Mesendoderm (in vitro differentiated cells): Measurements from ENCODE around the gene LRCH1.
A peak's percentile ranks its signal among the peaks of the same experiment; 100 is the strongest.

Experiments
- DNase-seq: peaks from one replicate; pipeline ENCODE4 v3.0.0; 2013
- H2AK5ac ChIP-seq: 2 replicates; pipeline ENCODE4 v1.6.1; 2013; ENCODE audit warnings: low read length, inconsistent platforms
- H2BK120ac ChIP-seq: 2 replicates; pipeline ENCODE4 v1.6.1; 2013; ENCODE audit warnings: low read depth, mild to moderate bottlenecking, low read length, moderate library complexity, mixed read lengths
- H2BK15ac ChIP-seq: replicated peaks from 2 replicates; pipeline ENCODE4 v1.6.1; 2013; ENCODE audit warnings: low read depth, mild to moderate bottlenecking, moderate library complexity
- H2BK5ac ChIP-seq: 2 replicates; pipeline ENCODE4 v1.6.1; 2013; ENCODE audit warnings: low read length, inconsistent platforms
- H3K18ac ChIP-seq: 2 replicates; pipeline ENCODE4 v1.6.1; 2013; ENCODE audit warnings: mild to moderate bottlenecking, low read length, mixed read lengths
- H3K23ac ChIP-seq: one replicate; pipeline ENCODE4 v1.6.1; 2013; ENCODE audit warnings: low read length
- H3K27ac ChIP-seq: 2 replicates; pipeline ENCODE4 v1.5.1; 2013; ENCODE audit warnings: low read depth, mild to moderate bottlenecking, inconsistent platforms, low read length, moderate library complexity
- H3K27me3 ChIP-seq: 2 replicates; pipeline ENCODE4 v1.6.1; 2013; ENCODE audit warnings: low read length, control low read depth, mild to moderate bottlenecking, inconsistent platforms; ENCODE audit not compliant: insufficient read depth, poor library complexity
- H3K36me3 ChIP-seq: 2 replicates; pipeline ENCODE4 v1.6.1; 2013; ENCODE audit warnings: low read length, inconsistent platforms; ENCODE audit not compliant: control insufficient read depth, insufficient read depth
- H3K4ac ChIP-seq: one replicate; pipeline ENCODE4 v1.6.1; 2013; ENCODE audit warnings: low read depth, mild to moderate bottlenecking, low read length, moderate library complexity
- H3K4me1 ChIP-seq: 2 replicates; pipeline ENCODE4 v1.6.1; 2013; ENCODE audit warnings: low read depth, low read length, inconsistent platforms; ENCODE audit not compliant: control insufficient read depth
- H3K4me2 ChIP-seq: 2 replicates; pipeline ENCODE4 v1.6.1; 2013; ENCODE audit warnings: low read length
- H3K4me3 ChIP-seq: 2 replicates; pipeline ENCODE4 v1.5.1; 2013; ENCODE audit warnings: mild to moderate bottlenecking, low read length
- H3K56ac ChIP-seq: one replicate; pipeline ENCODE4 v1.6.1; 2013; ENCODE audit warnings: low read length
- H3K79me1 ChIP-seq: 2 replicates; pipeline ENCODE4 v1.6.1; 2013; ENCODE audit warnings: low read length, inconsistent platforms
- H3K79me2 ChIP-seq: 2 replicates; pipeline ENCODE4 v1.6.1; 2013; ENCODE audit warnings: mild to moderate bottlenecking, low read length; ENCODE audit not compliant: control insufficient read depth, insufficient read depth
- H3K9ac ChIP-seq: 2 replicates; pipeline ENCODE4 v1.6.1; 2013; ENCODE audit warnings: low read length, inconsistent platforms
- H4K5ac ChIP-seq: one replicate; pipeline ENCODE4 v1.6.1; 2013; ENCODE audit warnings: low read length
- H4K8ac ChIP-seq: one replicate; pipeline ENCODE4 v1.6.1; 2013; ENCODE audit warnings: low read depth, mild to moderate bottlenecking, control low read depth, low read length, moderate library complexity
- WGBS: extraction: QIAGEN DNeasy Blood & Tissue Kit; methylation state at CpG from one replicate; pipeline ENCODE4 v1.1.7; 2013; ENCODE audit warnings: low lambda C conversion rate, missing lambda C conversion rate; ENCODE audit not compliant: insufficient coverage; ENCODE audit errors: extremely low coverage; 5-methylcytosine and 5-hydroxymethylcytosine counted together

Gene LRCH1

GRCh38 chr13:46612267-46612666 is 59.3 kb downstream of the LRCH1 start:
- no peak overlapping the region for H2AK5ac ChIP-seq
- H3K4me3 ChIP-seq = no peak overlapping the region
- no peak overlapping the region for H3K27ac ChIP-seq
- H3K4ac ChIP-seq = no peak overlapping the region
- H3K4me1 ChIP-seq = peaks cover 2% of the 10 kb centered on the region
- WGBS = no CpG with 5 or more reads among the region's 3 CpGs
- no peak overlapping the region for H3K4me2 ChIP-seq
- no peak overlapping the region for H3K56ac ChIP-seq
- no peak overlapping the region for H4K5ac ChIP-seq
- H3K36me3 ChIP-seq = no peaks in the 10 kb centered on the region
- no peak for DNase-seq
- H3K18ac ChIP-seq = no peak overlapping the region
- H2BK120ac ChIP-seq = no peak overlapping the region
- H3K79me2 ChIP-seq = peaks cover 16% of the 10 kb centered on the region
- H4K8ac ChIP-seq = peak overlapping the region; percentile 42
- peaks cover 19% of the 10 kb centered on the region for H3K79me1 ChIP-seq
- H3K23ac ChIP-seq = no peak overlapping the region
- H3K9ac ChIP-seq = no peak overlapping the region
- H2BK15ac ChIP-seq = no peak overlapping the region
- no peak overlapping the region for H2BK5ac ChIP-seq
- no peaks in the 10 kb centered on the region for H3K27me3 ChIP-seq

GRCh38 chr13:46613409-46614049 is 60.6 kb downstream of the LRCH1 start:
- Histone ChIP-seq H3K4me3 (no peak overlapping the region), H3K18ac (no peak overlapping the region), H2BK15ac (no peak overlapping the region), H2AK5ac (no peak overlapping the region), H3K4ac (no peak overlapping the region), H3K79me2 (peaks cover 14% of the 10 kb centered on the region), H2BK120ac (no peak overlapping the region), H3K23ac (no peak overlapping the region), H3K4me1 (no peaks in the 10 kb centered on the region), H3K9ac (no peak overlapping the region), H3K56ac (no peak overlapping the region), H4K8ac (no peak overlapping the region), H3K4me2 (no peak overlapping the region), H4K5ac (no peak overlapping the region), H3K27me3 (no peaks in the 10 kb centered on the region), H3K36me3 (no peaks in the 10 kb centered on the region), H3K79me1 (peaks cover 19% of the 10 kb centered on the region), H2BK5ac (no peak overlapping the region), H3K27ac (no peak overlapping the region)
- WGBS = no CpG with 5 or more reads among the region's 8 CpGs
- DNase-seq = peak; percentile 73

GRCh38 chr13:46614582-46614981 is 61.6 kb downstream of the LRCH1 start:
- H3K9ac ChIP-seq = no peak overlapping the region
- H3K4me2 ChIP-seq = no peak overlapping the region
- H4K8ac ChIP-seq = no peak overlapping the region
- H3K4me3 ChIP-seq = no peak overlapping the region
- no peak overlapping the region for H2BK5ac ChIP-seq
- H3K56ac ChIP-seq = no peak overlapping the region
- no peak for DNase-seq
- no peaks in the 10 kb centered on the region for H3K4me1 ChIP-seq
- H2BK120ac ChIP-seq = no peak overlapping the region
- no peaks in the 10 kb centered on the region for H3K36me3 ChIP-seq
- no peaks in the 10 kb centered on the region for H3K27me3 ChIP-seq
- H3K23ac ChIP-seq = no peak overlapping the region
- no peak overlapping the region for H3K27ac ChIP-seq
- no peak overlapping the region for H3K4ac ChIP-seq
- no peak overlapping the region for H2AK5ac ChIP-seq
- WGBS = no CpG with 5 or more reads among the region's 7 CpGs
- H4K5ac ChIP-seq = no peak overlapping the region
- H3K79me1 ChIP-seq = peaks cover 15% of the 10 kb centered on the region
- peaks cover 10% of the 10 kb centered on the region for H3K79me2 ChIP-seq
- no peak overlapping the region for H3K18ac ChIP-seq
- H2BK15ac ChIP-seq = no peak overlapping the region

- Histone ChIP-seq H2AK5ac (no peak overlapping the region), H2BK15ac (no peak overlapping the region), H2BK5ac (no peak overlapping the region), H3K4me2 (no peak overlapping the region), H3K56ac (no peak overlapping the region), H3K18ac (no peak overlapping the region), H3K79me2 (peaks cover 11% of the 10 kb centered on the region), H3K4me3 (no peak overlapping the region), H3K36me3 (no peaks in the 10 kb centered on the region), H3K27ac (no peak overlapping the region), H4K8ac (no peak overlapping the region), H3K4ac (no peak overlapping the region), H3K79me1 (peaks cover 16% of the 10 kb centered on the region), H3K23ac (no peak overlapping the region), H3K27me3 (no peaks in the 10 kb centered on the region), H4K5ac (no peak overlapping the region), H3K4me1 (peaks cover under 1% of the 10 kb centered on the region), H2BK120ac (no peak overlapping the region), H3K9ac (no peak overlapping the region)
- DNase-seq = no peak
- no CpG with 5 or more reads among the region's 8 CpGs for WGBS
Observed at GRCh38 chr13:46615888-46616531, 63.0 kb downstream of the LRCH1 start.

GRCh38 chr13:46617229-46617721 is 64.3 kb downstream of the LRCH1 start:
- Histone ChIP-seq H2BK15ac (no peak overlapping the region), H2BK5ac (no peak overlapping the region), H3K4me2 (no peak overlapping the region), H3K4ac (no peak overlapping the region), H3K27me3 (no peaks in the 10 kb centered on the region), H3K27ac (no peak overlapping the region), H3K36me3 (no peaks in the 10 kb centered on the region), H3K79me2 (peaks cover 12% of the 10 kb centered on the region), H3K18ac (no peak overlapping the region), H3K4me1 (peaks cover 4% of the 10 kb centered on the region), H3K23ac (no peak overlapping the region), H2BK120ac (no peak overlapping the region), H4K5ac (no peak overlapping the region), H3K79me1 (peaks cover 14% of the 10 kb centered on the region), H3K4me3 (no peak overlapping the region), H4K8ac (no peak overlapping the region), H3K9ac (no peak overlapping the region), H3K56ac (no peak overlapping the region), H2AK5ac (no peak overlapping the region)
- DNase-seq = no peak
- WGBS = no CpG with 5 or more reads among the region's 8 CpGs
